Spinal cord (tissue), 10 donors: ENCODE measurements around the gene ARF4. TPM values are rescaled to one million over a fixed set of nuclear protein-coding genes. Genes with fewer than 3 reads are reported as not detected.
"Not testable (repeated sequence)": the region's sequence is repeated elsewhere in the genome, so short reads cannot be mapped to it uniquely, and the experiment has no call there.

Experiments used
- DNase-seq, 6 donors: peaks; one replicate each; pipeline versions ENCODE4 v3.0.0 to v3.0.0-alpha.2; 2013 to 2015; ENCODE audit warnings: low spot score in 6 of 6, low read depth in 4 of 6
- H3K27ac ChIP-seq: one replicate; pipeline ENCODE4 v1.5.1; 2013; ENCODE audit warnings: low read depth, low read length, control low read depth
- H3K27me3 ChIP-seq: one replicate; pipeline ENCODE4 v1.6.1; 2013; ENCODE audit warnings: low read length; ENCODE audit not compliant: control insufficient read depth, insufficient read depth
- H3K36me3 ChIP-seq: one replicate; pipeline ENCODE4 v1.6.1; 2013; ENCODE audit warnings: low read length; ENCODE audit not compliant: control insufficient read depth, insufficient read depth
- H3K4me1 ChIP-seq: one replicate; pipeline ENCODE4 v1.6.1; 2013; ENCODE audit warnings: low read length; ENCODE audit not compliant: control insufficient read depth, insufficient read depth
- H3K4me3 ChIP-seq: one replicate; pipeline ENCODE4 v1.5.1; 2013; ENCODE audit warnings: low read depth, low read length, control low read depth
- H3K9me3 ChIP-seq: one replicate; pipeline ENCODE4 v1.6.1; 2013; ENCODE audit warnings: low read length; ENCODE audit not compliant: control insufficient read depth, insufficient read depth
- WGBS: methylation state at CpG from one replicate; pipeline ENCODE4 v1.1.5; 2013; ENCODE audit warnings: missing lambda C conversion rate; ENCODE audit not compliant: insufficient coverage; 5-methylcytosine and 5-hydroxymethylcytosine counted together
- long read RNA-seq, 4 donors: transcript quantifications; one replicate each; lab custom pipeline, GENCODE V29; 2026
- polyA plus RNA-seq, 2 donors: library from polyadenylated mRNA; unstranded; fragments of 120-200 nt; gene quantifications; one replicate each; pipeline ENCODE4 v1.2.1, GENCODE V29; 2013; ENCODE audit not compliant: insufficient read length in 2 of 2
- total RNA-seq, 2 donors: library from RNA; depleted of rRNA in 1 of 2; stranded (reverse); fragments of 120-200 nt in 1 of 2; fragments of >200 nt in 1 of 2; gene quantifications; one replicate each; pipeline versions ENCODE4 v1.2.3 to v1.2.4, GENCODE V29; 2013 to 2014
- donor health status: healthy.

Gene ARF4
- total RNA-seq (100 to 1,000 TPM; 108 to 177 TPM), polyA plus RNA-seq (100 to 1,000 TPM; 194 to 199 TPM)
- long read RNA-seq, donor 1, transcript ARF4-201 (6 exons, 1,660 nt) = major isoform, 84 of 84 reads
- long read RNA-seq, donor 1, partial matches to known transcripts = 0 of 84 reads
- long read RNA-seq, donor 1, other reads (novel, unspliced or antisense) = 0 of 84 reads
- long read RNA-seq, donor 2, transcript ARF4-201 (6 exons, 1,660 nt) = major isoform, 32 of 32 reads
- long read RNA-seq, donor 2, partial matches to known transcripts = 0 of 32 reads
- long read RNA-seq, donor 2, other reads (novel, unspliced or antisense) = 0 of 32 reads
- long read RNA-seq, donor 3, transcript ARF4-201 (6 exons, 1,660 nt) = major isoform, 53 of 55 reads
- long read RNA-seq, donor 3, partial matches to known transcripts = 0 of 55 reads
- long read RNA-seq, donor 3, other reads (novel, unspliced or antisense) = 0 of 55 reads
- long read RNA-seq, donor 4, transcript ARF4-201 (6 exons, 1,660 nt) = major isoform, 53 of 53 reads
- long read RNA-seq, donor 4, partial matches to known transcripts = 0 of 53 reads
- long read RNA-seq, donor 4, other reads (novel, unspliced or antisense) = 0 of 53 reads

DNA sequence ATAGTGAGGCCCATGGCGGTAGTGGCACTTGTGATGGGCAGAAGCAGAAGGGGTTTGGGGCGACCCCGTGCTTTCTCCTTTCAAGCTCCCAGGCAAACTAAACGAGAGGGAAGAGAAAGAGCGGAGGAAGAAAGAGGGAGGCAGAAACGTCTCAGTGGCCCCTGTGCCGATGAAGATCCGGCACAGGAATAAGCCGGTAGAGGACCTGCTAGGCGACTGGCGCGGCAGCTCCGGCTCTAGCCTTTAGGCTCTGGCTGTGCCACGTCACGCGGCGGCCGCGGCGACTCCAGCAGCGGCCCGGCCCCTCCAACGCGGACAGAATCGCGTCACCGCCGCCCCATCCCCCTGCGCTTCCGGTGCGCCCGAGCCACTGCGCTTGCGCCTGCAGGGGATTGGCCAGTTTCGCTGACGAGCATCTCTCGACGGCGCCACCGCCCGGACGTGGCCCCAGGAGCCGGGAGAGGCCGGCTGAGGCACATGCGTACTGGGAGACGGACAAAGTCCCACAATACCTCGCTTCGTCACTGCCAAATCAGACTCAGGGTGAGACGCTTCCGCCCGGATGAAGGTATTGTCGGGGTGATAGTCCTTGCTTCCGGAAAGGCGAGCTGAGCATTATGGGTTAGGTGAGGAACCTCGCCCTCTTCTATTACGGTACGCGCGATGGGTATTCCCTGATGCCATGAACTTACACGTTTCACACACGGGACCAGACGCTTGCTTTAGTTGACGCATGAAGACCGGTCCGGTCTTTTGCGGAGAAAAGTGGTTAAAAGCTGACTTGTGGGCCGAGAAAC lies at the start of gene ARF4:
Gene ARF4, minus strand, starts transcription at position 218 of the 797 bp plus-strand sequence. Its CDS starts 204 bp downstream, at position 14.
- Histone ChIP-seq H3K4me1 (peaks cover 20% of the 10 kb centered on the region), H3K4me3 (peak within 1 kb of the TSS; percentile 93), H3K27me3 (no peaks in the 10 kb centered on the region), H3K36me3 (peaks cover 9% of the 10 kb centered on the region), H3K27ac (peak within 1 kb of the TSS; percentile 98), H3K9me3 (no peaks in the 10 kb centered on the region)
- 0% methylated on average over 57 of the region's 67 CpGs for WGBS
- peak; percentile 98 to 100 (median 98) for DNase-seq

- Histone ChIP-seq H3K4me1 (no peaks in the 10 kb centered on the region), H3K27me3 (no peaks in the 10 kb centered on the region), H3K9me3 (no peaks in the 10 kb centered on the region), H3K36me3 (peaks cover 23% of the 10 kb centered on the region), H3K27ac (no peak overlapping the region), H3K4me3 (no peak overlapping the region)
- WGBS = no CpG with 5 or more reads among the region's 2 CpGs
- peak in 2 of 6 donors; percentile 2 to 18 for DNase-seq
These were observed 49.6 kb upstream of the ARF4 start for GRCh38 chr3:57646723-57647122.

- H3K36me3 ChIP-seq = peaks cover 27% of the 10 kb centered on the region
- no peak overlapping the region for H3K4me3 ChIP-seq
- no peak for DNase-seq
- H3K4me1 ChIP-seq = no peaks in the 10 kb centered on the region
- no peak overlapping the region for H3K27ac ChIP-seq
- 100% methylated on average over 2 of the region's 4 CpGs for WGBS
- no peaks in the 10 kb centered on the region for H3K9me3 ChIP-seq
- H3K27me3 ChIP-seq = no peaks in the 10 kb centered on the region
These were observed 47.6 kb upstream of the ARF4 start for GRCh38 chr3:57644740-57645139.

DNA sequence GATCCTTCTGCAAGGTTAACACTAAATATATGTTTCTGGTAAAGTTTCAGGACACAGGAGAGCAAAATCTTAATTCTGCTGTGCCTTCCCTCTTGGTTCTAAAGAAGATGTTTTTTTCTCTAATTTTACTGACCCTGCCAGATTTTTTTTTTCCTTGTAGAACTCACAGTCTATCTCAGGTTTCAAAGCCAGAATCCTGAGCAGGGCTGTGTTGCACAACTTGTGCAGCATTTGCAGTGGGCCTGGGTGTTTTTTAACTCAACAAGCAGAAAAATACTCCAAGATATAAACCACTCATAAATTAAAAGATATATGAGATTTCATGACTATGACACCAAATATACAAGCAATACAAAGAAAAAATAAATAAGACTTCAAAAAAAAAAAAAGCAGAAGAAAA lies 40.2 kb upstream of the ARF4 start:
- Histone ChIP-seq H3K27me3 (no peaks in the 10 kb centered on the region), H3K4me3 (no peak overlapping the region), H3K27ac (no peak overlapping the region), H3K36me3 (peaks cover 18% of the 10 kb centered on the region), H3K9me3 (no peaks in the 10 kb centered on the region), H3K4me1 (no peaks in the 10 kb centered on the region)
- DNase-seq = no peak

DNA sequence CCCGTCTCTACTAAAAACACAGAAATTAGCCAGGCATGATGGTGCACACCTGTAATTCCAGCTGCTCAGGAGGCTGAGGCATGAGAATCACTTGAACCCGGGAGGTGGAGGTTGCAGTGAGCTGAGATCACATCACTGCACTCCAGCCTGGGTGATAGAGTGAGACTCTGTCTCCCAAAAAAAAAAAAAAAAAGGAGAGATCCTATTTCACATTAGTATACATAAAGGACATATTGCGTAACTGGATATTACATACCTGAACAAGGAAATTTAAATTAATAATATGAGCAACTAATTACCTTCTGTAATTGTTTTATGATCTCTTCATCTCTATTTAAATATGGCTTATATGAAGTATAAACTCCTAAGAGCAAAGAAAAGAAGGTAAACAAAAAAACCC lies 37.1 kb upstream of the ARF4 start:
- not testable (repeated sequence) for DNase-seq
- peaks cover 27% of the 10 kb centered on the region for H3K36me3 ChIP-seq

GRCh38 chr3:57627976-57628375 lies 30.8 kb upstream of the ARF4 start:
- peak in 5 of 6 donors; percentile 3 to 69 (median 12) for DNase-seq
- peak overlapping the region; percentile 53 for H3K27ac ChIP-seq
- no peaks in the 10 kb centered on the region for H3K9me3 ChIP-seq
- whole genome bisulfite sequencing = 60% methylated on average over 4 of the region's 6 CpGs
- no peaks in the 10 kb centered on the region for H3K27me3 ChIP-seq
- no peaks in the 10 kb centered on the region for H3K4me1 ChIP-seq
- H3K4me3 ChIP-seq = no peak overlapping the region
- peaks cover 31% of the 10 kb centered on the region for H3K36me3 ChIP-seq

More for the DNA sequence above, 37.1 kb upstream of the ARF4 start:
- H3K4me1 ChIP-seq, H3K27ac ChIP-seq, H3K9me3 ChIP-seq, H3K4me3 ChIP-seq, H3K27me3 ChIP-seq: not testable (repeated sequence)
- WGBS = 100% methylated on average over 1 of the region's 3 CpGs

DNA sequence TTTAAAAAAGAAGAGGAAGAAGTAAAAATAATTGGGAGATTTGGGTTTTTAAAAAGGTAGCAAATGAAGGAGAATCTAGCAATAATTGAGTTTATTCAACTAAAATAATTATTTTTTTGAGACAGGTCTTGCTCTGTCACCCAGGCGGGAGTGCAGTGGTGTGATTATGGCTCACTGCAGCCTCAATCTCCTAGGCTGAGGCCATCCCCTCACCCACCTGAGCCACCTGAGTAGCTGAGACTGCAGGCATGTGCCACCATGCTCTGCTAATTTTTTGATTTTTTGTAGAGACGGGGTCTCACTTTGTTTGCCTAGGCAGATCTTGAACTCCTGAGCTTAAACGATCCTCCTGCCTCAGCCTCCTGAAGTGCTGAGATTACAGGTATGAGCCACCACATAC lies 27.7 kb upstream of the ARF4 start:
- DNase-seq = no peak
- WGBS = 100% methylated on average over 1 of the region's 3 CpGs
- Histone ChIP-seq H3K36me3 (peaks cover 20% of the 10 kb centered on the region), H3K9me3 (no peaks in the 10 kb centered on the region), H3K27me3 (no peaks in the 10 kb centered on the region), H3K4me3 (no peak overlapping the region), H3K27ac (no peak overlapping the region), H3K4me1 (no peaks in the 10 kb centered on the region)

- Histone ChIP-seq H3K4me3 (no peak overlapping the region), H3K4me1 (no peaks in the 10 kb centered on the region), H3K27me3 (no peaks in the 10 kb centered on the region), H3K27ac (no peak overlapping the region), H3K9me3 (no peaks in the 10 kb centered on the region), H3K36me3 (peaks cover 21% of the 10 kb centered on the region)
- DNase-seq = no peak
These were observed 25.2 kb upstream of the ARF4 start for GRCh38 chr3:57622362-57622761.

DNA sequence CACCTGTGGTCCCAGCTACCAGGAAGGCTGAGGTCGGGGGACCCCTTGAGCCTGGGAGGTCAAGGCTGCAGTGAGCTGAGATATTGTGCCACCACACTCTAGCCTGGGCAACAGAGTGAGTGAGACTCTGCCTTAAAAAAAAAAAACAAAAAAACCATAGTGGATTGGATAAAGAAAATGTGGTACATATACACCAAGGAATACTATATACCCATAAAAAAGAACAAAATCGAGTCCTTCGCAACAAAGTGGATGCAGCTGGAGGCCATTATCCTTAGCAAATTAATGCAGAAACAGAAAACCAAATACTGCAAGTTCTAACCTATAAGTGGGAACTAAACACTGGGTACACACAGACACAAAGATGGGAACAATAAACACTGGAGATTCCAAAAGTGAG lies 20.6 kb upstream of the ARF4 start:
- no CpG with 5 or more reads among the region's 3 CpGs for WGBS
- Histone ChIP-seq H3K27ac (no peak overlapping the region), H3K9me3 (no peaks in the 10 kb centered on the region), H3K4me3 (no peak overlapping the region), H3K4me1 (no peaks in the 10 kb centered on the region), H3K36me3 (peaks cover 3% of the 10 kb centered on the region), H3K27me3 (no peaks in the 10 kb centered on the region)
- DNase-seq = no peak
